ENCODE data around the gene CCDC188. TPM values are rescaled to one million over a fixed set of nuclear protein-coding genes. Genes with fewer than 3 reads are reported as not detected.

The CCDC188 gene
- total and polyA plus RNA-seq, 9 of the 15 experiments (the other 6 are each of a cell fraction or from before 2014, with no cell fraction given): not detected

GRCh38 chr22:20145832-20146223 lies 5.0 kb downstream of the CCDC188 start (continued):
- TF ChIP-seq, protein P1, sequence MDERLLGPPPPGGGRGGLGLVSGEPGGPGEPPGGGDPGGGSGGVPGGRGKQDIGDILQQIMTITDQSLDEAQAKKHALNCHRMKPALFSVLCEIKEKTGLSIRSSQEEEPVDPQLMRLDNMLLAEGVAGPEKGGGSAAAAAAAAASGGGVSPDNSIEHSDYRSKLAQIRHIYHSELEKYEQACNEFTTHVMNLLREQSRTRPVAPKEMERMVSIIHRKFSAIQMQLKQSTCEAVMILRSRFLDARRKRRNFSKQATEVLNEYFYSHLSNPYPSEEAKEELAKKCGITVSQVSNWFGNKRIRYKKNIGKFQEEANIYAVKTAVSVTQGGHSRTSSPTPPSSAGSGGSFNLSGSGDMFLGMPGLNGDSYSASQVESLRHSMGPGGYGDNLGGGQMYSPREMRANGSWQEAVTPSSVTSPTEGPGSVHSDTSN (CRISPR knock-in tag; IDR thresholded peaks at IDR 0.05; ENCODE audit: low read depth): 0 out of 2 replicates have a peak, but pooled peaks have one; percentile 9
- TF ChIP-seq, protein P1 (tag; conservative IDR thresholded peaks at IDR 0.05; ENCODE audit: low read depth): no peak
- no peak for TF ChIP-seq ARID2 (IDR thresholded peaks at IDR 0.05)
- TF ChIP-seq PHF21A (IDR thresholded peaks at IDR 0.05; ENCODE audit: borderline replicate concordance, low read depth): no peak
- TF ChIP-seq PREB (CRISPR knock-in tag; IDR thresholded peaks at IDR 0.05): no peak
- no peak for TF ChIP-seq ARID4B (CRISPR knock-in tag; IDR thresholded peaks at IDR 0.05)
- no peak for TF ChIP-seq FOXA3 (CRISPR knock-in tag; conservative IDR thresholded peaks at IDR 0.05 in 1 of 2, IDR thresholded peaks at IDR 0.05 in 1 of 2)
- TF ChIP-seq IRF9 (tag; IDR thresholded peaks at IDR 0.05): no peak
- TF ChIP-seq NFRKB (IDR thresholded peaks at IDR 0.05; ENCODE audit: low read depth): no peak
- TF ChIP-seq SOX6 (IDR thresholded peaks at IDR 0.05): no peak
- TF ChIP-seq SAFB2 (IDR thresholded peaks at IDR 0.05; ENCODE audit: borderline replicate concordance, low read depth, low read length, severe bottlenecking): no peak
- TF ChIP-seq SNIP1 (IDR thresholded peaks at IDR 0.05; ENCODE audit: low read depth): no peak
- TF ChIP-seq, protein P2, sequence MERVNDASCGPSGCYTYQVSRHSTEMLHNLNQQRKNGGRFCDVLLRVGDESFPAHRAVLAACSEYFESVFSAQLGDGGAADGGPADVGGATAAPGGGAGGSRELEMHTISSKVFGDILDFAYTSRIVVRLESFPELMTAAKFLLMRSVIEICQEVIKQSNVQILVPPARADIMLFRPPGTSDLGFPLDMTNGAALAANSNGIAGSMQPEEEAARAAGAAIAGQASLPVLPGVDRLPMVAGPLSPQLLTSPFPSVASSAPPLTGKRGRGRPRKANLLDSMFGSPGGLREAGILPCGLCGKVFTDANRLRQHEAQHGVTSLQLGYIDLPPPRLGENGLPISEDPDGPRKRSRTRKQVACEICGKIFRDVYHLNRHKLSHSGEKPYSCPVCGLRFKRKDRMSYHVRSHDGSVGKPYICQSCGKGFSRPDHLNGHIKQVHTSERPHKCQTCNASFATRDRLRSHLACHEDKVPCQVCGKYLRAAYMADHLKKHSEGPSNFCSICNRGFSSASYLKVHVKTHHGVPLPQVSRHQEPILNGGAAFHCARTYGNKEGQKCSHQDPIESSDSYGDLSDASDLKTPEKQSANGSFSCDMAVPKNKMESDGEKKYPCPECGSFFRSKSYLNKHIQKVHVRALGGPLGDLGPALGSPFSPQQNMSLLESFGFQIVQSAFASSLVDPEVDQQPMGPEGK (CRISPR knock-in tag; IDR thresholded peaks at IDR 0.05; ENCODE audit: borderline replicate concordance): no peak
- TF ChIP-seq HDAC8 (tag; IDR thresholded peaks at IDR 0.05): no peak
- TF ChIP-seq PCBP2 (IDR thresholded peaks at IDR 0.05; ENCODE audit: low read depth, low read length, poor library complexity, severe bottlenecking): no peak
- TF ChIP-seq BRD9 (IDR thresholded peaks at IDR 0.05; ENCODE audit: low read depth, partially characterized antibody): no peak
- TF ChIP-seq TBP (optimal IDR thresholded peaks at IDR 0.05; ENCODE audit: low read depth, low read length): no peak
